A673 (cell line): ENCODE measurements around the gene ADPRM. TPM values are rescaled to one million over a fixed set of nuclear protein-coding genes. Genes with fewer than 3 reads are reported as not detected.
"Not testable (repeated sequence)": the region's sequence is repeated elsewhere in the genome, so short reads cannot be mapped to it uniquely, and the experiment has no call there.

ENCODE experiments used
- BruUV-seq: library from RNA; stranded (reverse); fragments of 400-500 nt; replicated peaks from 2 replicates; lab custom pipeline; 2021; lab: Mats Ljungman, UMichigan
- CTCF ChIA-PET: fragments of 300-600 bp; sonication (Branson Sonifier 250); formaldehyde crosslinking; loops from one replicate; lab custom pipeline; 2022; ENCODE audit warnings: antibody characterized with exemption; lab: Charles Lee
- POLR2A ChIA-PET: fragments of 300-600 bp; sonication (Branson Sonifier 250); formaldehyde crosslinking; loops from one replicate; lab custom pipeline; 2022; ENCODE audit warnings: antibody characterized with exemption; ENCODE audit not compliant: low non-redundant PET; lab: Charles Lee
- DNase-seq: peaks from one replicate; pipeline ENCODE4 v3.0.0-alpha.2; 2015; ENCODE audit warnings: low spot score
- H3K27ac ChIP-seq: fragments of 200-600 bp; sonication (generic); 2 replicates; pipeline ENCODE4 v1.5.1; 2016; ENCODE audit warnings: mixed run types, low read depth, mild to moderate bottlenecking, mixed read lengths, antibody characterized with exemption, low read length; ENCODE audit not compliant: poor library complexity, severe bottlenecking
- H3K27me3 ChIP-seq: fragments of 200-600 bp; sonication (generic); replicated peaks from 2 replicates; pipeline ENCODE4 v1.6.1; 2017; ENCODE audit warnings: mixed run types, low read depth, mild to moderate bottlenecking, mixed read lengths, antibody characterized with exemption, low read length; ENCODE audit not compliant: insufficient read depth, poor library complexity
- H3K36me3 ChIP-seq: fragments of 200-600 bp; sonication (generic); 2 replicates; pipeline ENCODE4 v1.6.1; 2016; ENCODE audit warnings: mixed run types, mild to moderate bottlenecking, mixed read lengths, antibody characterized with exemption, low read length; ENCODE audit not compliant: insufficient read depth, poor library complexity, severe bottlenecking
- H3K4me1 ChIP-seq: fragments of 200-600 bp; sonication (generic); 2 replicates; pipeline ENCODE4 v1.6.1; 2017; ENCODE audit warnings: mixed run types, mild to moderate bottlenecking, mixed read lengths, antibody characterized with exemption, low read length; ENCODE audit not compliant: insufficient read depth, poor library complexity, severe bottlenecking
- H3K4me3 ChIP-seq: fragments of 200-600 bp; sonication (generic); 2 replicates; pipeline ENCODE4 v1.5.1; 2016; ENCODE audit warnings: low read depth, mixed run types, mild to moderate bottlenecking, mixed read lengths, low read length; ENCODE audit not compliant: poor library complexity, severe bottlenecking
- H3K9me3 ChIP-seq: fragments of 200-600 bp; sonication (generic); 2 replicates; pipeline ENCODE4 v1.6.1; 2016; ENCODE audit warnings: mixed run types, low read depth, mild to moderate bottlenecking, mixed read lengths, antibody characterized with exemption, low read length; ENCODE audit not compliant: poor library complexity, severe bottlenecking
- CTCF ChIP-seq: fragments of 300-800, 200-600 bp; sonication (generic); conservative IDR thresholded peaks from 2 replicates; pipeline ENCODE4 v1.5.1; 2017; ENCODE audit warnings: low read depth, mild to moderate bottlenecking, antibody characterized with exemption, low read length, moderate library complexity, mixed read lengths
- EZH2 ChIP-seq: fragments of 200-600 bp; sonication (generic); IDR thresholded peaks from 2 replicates; pipeline ENCODE4 v1.6.1; 2017; ENCODE audit warnings: borderline replicate concordance, low read depth, mild to moderate bottlenecking, mixed read lengths, antibody characterized with exemption, low read length; ENCODE audit not compliant: poor library complexity, severe bottlenecking
- intact Hi-C: fragments of 100-400 bp; cut with micrococcal nuclease; formaldehyde crosslinking; loops from one replicate; pipeline ENCODE4 v1.10.0; 2022; ENCODE audit not compliant: unreplicated experiment
- total RNA-seq: library from RNA; stranded (reverse); gene quantifications from 2 replicates; pipeline ENCODE4 v1.2.3, GENCODE V29; 2021

Gene ADPRM
- total RNA-seq, 1 experiment from 2014 or later: 8.4 TPM

GRCh38 chr17:10731408-10731879, 34.0 kb downstream of the ADPRM start:
- H3K27ac ChIP-seq: no peak overlapping the region
- peaks cover 4% of the 10 kb centered on the region for H3K27me3 ChIP-seq
- no peak for DNase-seq
- H3K9me3 ChIP-seq: no peaks in the 10 kb centered on the region
- intact Hi-C loops: loop anchor here (10.0 kb wide), 1 partner anchor 1203 kb away; no protein-coding TSS in a partner anchor
- CTCF ChIA-PET: no interaction called here
- no peak overlapping the region for H3K4me3 ChIP-seq
- POLR2A ChIA-PET: no interaction called here
- TF ChIP-seq EZH2 (no peak), CTCF (no peak)
- H3K36me3 ChIP-seq: no peaks in the 10 kb centered on the region
- peaks cover 11% of the 10 kb centered on the region for H3K4me1 ChIP-seq
- no TSS peak for BruUV-seq

- peaks cover 11% of the 10 kb centered on the region for H3K4me1 ChIP-seq
- POLR2A ChIA-PET, DNase-seq, H3K27me3 ChIP-seq, H3K27ac ChIP-seq, H3K36me3 ChIP-seq, H3K4me3 ChIP-seq, BruUV-seq, CTCF ChIA-PET, H3K9me3 ChIP-seq: not testable (repeated sequence)
- intact Hi-C loops: loop anchor here (10.0 kb wide), 1 partner anchor 1203 kb away; no protein-coding TSS in a partner anchor
These were observed 34.7 kb downstream of the ADPRM start for GRCh38 chr17:10732121-10732520.

GRCh38 chr17:10733666-10734065, 36.3 kb downstream of the ADPRM start:
- POLR2A ChIA-PET: no interaction called here
- H3K27me3 ChIP-seq: peaks cover 4% of the 10 kb centered on the region

More at GRCh38 chr17:10733666-10734065, 36.3 kb downstream of the ADPRM start:
- Histone ChIP-seq H3K27ac (no peak overlapping the region), H3K36me3 (no peaks in the 10 kb centered on the region), H3K4me3 (no peak overlapping the region), H3K4me1 (peaks cover 11% of the 10 kb centered on the region), H3K9me3 (no peaks in the 10 kb centered on the region)
- TF ChIP-seq CTCF (no peak), EZH2 (no peak)
- BruUV-seq: no TSS peak
- intact Hi-C loops: loop anchor here (10.0 kb wide), 1 partner anchor 1201 kb away; no protein-coding TSS in a partner anchor
- DNase-seq: no peak
- CTCF ChIA-PET: interaction anchor here (0.5 kb wide), 1 partner anchor 110 kb away, joined by 3 read pairs; no protein-coding TSS in a partner anchor
